IPS-18a (cell line): ENCODE data around the gene HIBADH.
"Not testable (repeated sequence)": the region's sequence is repeated elsewhere in the genome, so short reads cannot be mapped to it uniquely, and the experiment has no call there.

ENCODE experiments used
- H3K27ac ChIP-seq: one replicate; pipeline ENCODE4 v1.5.1; 2013; ENCODE audit warnings: low read length
- H3K27me3 ChIP-seq: one replicate; pipeline ENCODE4 v1.6.1; 2013; ENCODE audit warnings: mild to moderate bottlenecking, low read length; ENCODE audit not compliant: control insufficient read depth, insufficient read depth
- H3K36me3 ChIP-seq: one replicate; pipeline ENCODE4 v1.6.1; 2013; ENCODE audit warnings: low read depth, low read length; ENCODE audit not compliant: control insufficient read depth
- H3K4me1 ChIP-seq: one replicate; pipeline ENCODE4 v1.6.1; 2013; ENCODE audit warnings: low read depth, low read length; ENCODE audit not compliant: control insufficient read depth
- H3K4me3 ChIP-seq: one replicate; pipeline ENCODE4 v1.5.1; 2013; ENCODE audit warnings: low read length
- H3K9ac ChIP-seq: one replicate; pipeline ENCODE4 v1.6.1; 2013; ENCODE audit warnings: mild to moderate bottlenecking, low read length, moderate library complexity
- H3K9me3 ChIP-seq: one replicate; pipeline ENCODE4 v1.6.1; 2013; ENCODE audit warnings: low read depth, low read length; ENCODE audit not compliant: control insufficient read depth

HIBADH gene

DNA sequence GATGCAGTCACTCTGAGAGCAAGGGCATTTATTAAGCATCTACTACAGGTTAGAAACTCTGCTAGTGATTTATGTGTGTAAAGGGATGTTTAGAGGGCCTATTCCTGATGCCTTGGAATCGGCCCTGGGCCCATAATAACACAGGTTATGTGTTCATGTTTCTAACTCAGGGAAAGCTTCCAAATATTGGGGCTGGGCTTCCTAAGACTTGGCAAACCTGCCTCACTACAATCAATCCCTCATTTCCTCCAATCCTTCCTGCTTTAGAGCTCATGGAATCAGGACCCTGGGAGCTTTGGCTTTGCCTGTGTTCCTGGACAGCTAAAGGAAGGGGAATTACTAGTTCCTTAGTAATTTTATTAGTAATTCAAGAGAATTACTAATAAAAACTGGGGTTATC, 148.8 kb downstream of the HIBADH start:
- Histone ChIP-seq H3K4me3 (no peak overlapping the region), H3K9me3 (no peaks in the 10 kb centered on the region), H3K27me3 (peaks cover 20% of the 10 kb centered on the region), H3K9ac (no peak overlapping the region), H3K36me3 (no peaks in the 10 kb centered on the region), H3K4me1 (peaks cover 11% of the 10 kb centered on the region), H3K27ac (no peak overlapping the region)

GRCh38 chr7:27511370-27511769, 151.3 kb downstream of the HIBADH start:
- not testable (repeated sequence) for H3K4me3 ChIP-seq, H3K27me3 ChIP-seq, H3K9ac ChIP-seq, H3K9me3 ChIP-seq, H3K4me1 ChIP-seq, H3K36me3 ChIP-seq, H3K27ac ChIP-seq

DNA sequence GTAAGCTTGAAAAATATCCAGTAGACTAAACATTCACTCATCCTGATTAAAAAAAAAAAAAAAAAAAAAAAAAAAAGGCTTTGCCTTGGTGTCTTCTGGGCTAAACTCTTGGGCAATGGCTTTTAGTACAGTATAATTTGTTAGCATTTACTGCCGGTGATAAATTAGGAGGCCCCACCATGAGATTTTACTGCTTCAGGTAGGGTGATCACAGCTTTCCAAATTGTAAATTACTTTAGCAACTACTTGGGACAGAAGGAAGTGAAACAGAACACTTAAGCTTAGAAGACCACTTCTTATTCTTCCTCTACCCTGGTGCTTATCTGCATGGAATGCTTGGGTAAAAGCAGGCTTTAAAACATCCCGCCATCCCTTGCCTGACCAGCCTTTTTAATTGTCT, 152.1 kb downstream of the HIBADH start:
- Histone ChIP-seq H3K27ac (no peak overlapping the region), H3K9ac (no peak overlapping the region), H3K36me3 (no peaks in the 10 kb centered on the region), H3K4me1 (no peaks in the 10 kb centered on the region), H3K9me3 (no peaks in the 10 kb centered on the region), H3K4me3 (no peak overlapping the region), H3K27me3 (no peaks in the 10 kb centered on the region)

DNA sequence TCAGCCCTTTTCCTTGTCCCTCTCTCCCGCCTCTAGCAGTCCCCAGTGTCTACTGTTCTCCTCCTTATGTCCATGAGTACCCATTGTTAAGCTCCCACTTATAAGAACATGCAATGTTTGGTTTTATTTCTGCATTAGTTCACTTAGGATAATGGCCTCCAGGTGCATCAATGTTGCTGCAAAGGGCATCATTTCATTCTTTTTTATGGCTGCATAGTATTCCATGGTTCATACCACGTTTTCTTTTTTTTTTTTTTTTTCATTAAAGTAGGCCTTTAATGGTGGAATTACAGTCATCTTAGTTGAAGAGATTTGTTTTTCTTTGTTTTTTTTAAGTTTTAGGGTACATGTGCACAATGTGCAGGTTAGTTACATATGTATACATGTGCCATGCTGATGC, 160.8 kb downstream of the HIBADH start:
- not testable (repeated sequence) for H3K27ac ChIP-seq, H3K36me3 ChIP-seq, H3K27me3 ChIP-seq, H3K9ac ChIP-seq, H3K4me1 ChIP-seq, H3K4me3 ChIP-seq, H3K9me3 ChIP-seq

GRCh38 chr7:27501001-27501400, 161.7 kb downstream of the HIBADH start:
- Histone ChIP-seq H3K4me1 (no peaks in the 10 kb centered on the region), H3K4me3 (no peak overlapping the region), H3K27ac (no peak overlapping the region), H3K9ac (no peak overlapping the region), H3K36me3 (no peaks in the 10 kb centered on the region), H3K9me3 (no peaks in the 10 kb centered on the region), H3K27me3 (no peaks in the 10 kb centered on the region)

DNA sequence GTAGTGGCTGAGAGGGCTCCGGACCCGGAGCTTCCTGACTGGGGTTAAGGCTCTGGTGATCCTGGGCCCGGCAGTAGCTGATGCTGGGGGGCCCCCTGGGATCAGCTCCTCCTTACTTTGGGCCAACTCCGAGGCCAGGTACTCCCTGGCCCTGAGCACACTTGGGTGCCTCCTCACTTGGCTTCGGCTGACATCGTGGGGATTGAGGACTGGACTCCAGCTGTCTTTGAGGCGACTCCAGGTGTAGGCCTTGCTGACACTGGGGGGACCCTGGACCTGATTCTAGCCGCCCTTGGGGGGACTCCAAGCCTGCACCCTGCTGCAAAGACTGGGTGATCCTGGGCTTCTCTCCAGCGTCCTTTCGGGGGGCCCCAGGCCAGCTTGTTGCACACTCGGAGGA, 170.5 kb downstream of the HIBADH start:
- H3K4me1 ChIP-seq = no peaks in the 10 kb centered on the region
- no peak overlapping the region for H3K9ac ChIP-seq

DNA sequence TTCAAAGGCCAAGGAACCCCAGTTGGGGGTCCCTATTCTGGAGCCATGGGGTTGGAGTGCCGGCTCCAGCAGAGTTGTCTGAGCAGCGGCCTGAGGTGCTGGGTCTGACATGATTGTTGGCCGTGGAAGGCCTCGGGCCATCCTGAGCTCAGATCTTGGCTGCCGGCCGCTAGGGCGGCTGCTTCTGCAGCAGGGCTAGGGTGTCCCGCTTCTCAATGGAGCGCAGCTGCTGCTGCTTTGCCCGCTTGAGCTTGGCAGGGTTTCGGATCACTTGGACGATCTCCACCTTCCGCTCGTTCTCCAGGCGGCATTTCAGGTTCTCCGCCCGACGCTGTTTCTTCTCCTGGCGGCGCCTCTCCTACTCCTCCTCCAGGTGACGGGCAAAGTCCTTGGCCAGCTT, 171.1 kb downstream of the HIBADH start:
- Histone ChIP-seq H3K9ac (no peak overlapping the region), H3K27ac (no peak overlapping the region), H3K9me3 (no peaks in the 10 kb centered on the region), H3K4me1 (no peaks in the 10 kb centered on the region), H3K27me3 (no peaks in the 10 kb centered on the region), H3K36me3 (no peaks in the 10 kb centered on the region), H3K4me3 (no peak overlapping the region)

More for the DNA sequence above, 170.5 kb downstream of the HIBADH start:
- H3K36me3 ChIP-seq = no peaks in the 10 kb centered on the region
- no peak overlapping the region for H3K4me3 ChIP-seq
- H3K27ac ChIP-seq = no peak overlapping the region
- H3K9me3 ChIP-seq = no peaks in the 10 kb centered on the region
- H3K27me3 ChIP-seq = no peaks in the 10 kb centered on the region

DNA sequence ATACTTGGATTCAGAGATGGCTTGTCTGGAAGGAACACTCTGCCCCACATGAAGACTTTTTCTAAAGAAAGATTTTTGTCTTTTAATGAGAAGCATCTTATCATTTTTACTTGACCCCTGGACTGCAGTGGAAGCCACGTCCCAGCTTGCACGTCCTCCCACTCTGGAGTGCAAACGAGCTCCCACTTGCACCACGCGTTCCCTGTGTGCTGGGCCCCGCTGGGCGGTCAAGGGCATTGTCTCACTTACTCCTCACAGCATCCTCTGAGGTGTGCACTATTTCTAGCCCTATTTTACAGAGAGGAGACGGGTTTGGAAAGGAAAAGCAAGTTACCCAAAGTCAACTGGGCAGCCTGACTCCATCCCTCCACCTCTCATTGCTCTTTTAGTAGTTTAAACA, 175.2 kb downstream of the HIBADH start:
- H3K4me1 ChIP-seq = no peaks in the 10 kb centered on the region
- H3K9ac ChIP-seq = no peak overlapping the region
- no peaks in the 10 kb centered on the region for H3K9me3 ChIP-seq
- no peak overlapping the region for H3K27ac ChIP-seq
- H3K27me3 ChIP-seq = no peaks in the 10 kb centered on the region
- H3K4me3 ChIP-seq = no peak overlapping the region
- H3K36me3 ChIP-seq = no peaks in the 10 kb centered on the region

DNA sequence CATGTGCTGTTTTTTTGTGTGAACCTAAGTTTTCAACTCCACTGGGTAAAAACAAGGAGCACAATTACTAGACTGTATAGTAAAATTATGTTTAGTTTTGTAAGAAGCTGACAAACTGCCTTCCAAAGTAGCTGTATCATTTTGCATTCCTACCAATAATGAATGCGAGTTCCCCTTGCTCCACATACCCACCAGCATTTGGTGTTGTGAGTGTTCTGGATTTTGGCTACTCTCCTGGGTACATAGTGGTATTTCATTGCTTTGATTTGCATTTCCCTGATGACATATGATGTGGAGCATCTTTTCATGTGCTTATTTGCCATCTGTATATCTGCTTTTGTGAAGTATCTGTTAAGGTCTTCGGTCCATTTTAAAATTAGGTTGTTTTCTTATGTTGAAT, 178.2 kb downstream of the HIBADH start:
- no peaks in the 10 kb centered on the region for H3K27me3 ChIP-seq
- H3K27ac ChIP-seq = no peak overlapping the region
- no peaks in the 10 kb centered on the region for H3K9me3 ChIP-seq
- H3K4me3 ChIP-seq = no peak overlapping the region
- H3K4me1 ChIP-seq = no peaks in the 10 kb centered on the region
- no peaks in the 10 kb centered on the region for H3K36me3 ChIP-seq
- H3K9ac ChIP-seq = no peak overlapping the region

DNA sequence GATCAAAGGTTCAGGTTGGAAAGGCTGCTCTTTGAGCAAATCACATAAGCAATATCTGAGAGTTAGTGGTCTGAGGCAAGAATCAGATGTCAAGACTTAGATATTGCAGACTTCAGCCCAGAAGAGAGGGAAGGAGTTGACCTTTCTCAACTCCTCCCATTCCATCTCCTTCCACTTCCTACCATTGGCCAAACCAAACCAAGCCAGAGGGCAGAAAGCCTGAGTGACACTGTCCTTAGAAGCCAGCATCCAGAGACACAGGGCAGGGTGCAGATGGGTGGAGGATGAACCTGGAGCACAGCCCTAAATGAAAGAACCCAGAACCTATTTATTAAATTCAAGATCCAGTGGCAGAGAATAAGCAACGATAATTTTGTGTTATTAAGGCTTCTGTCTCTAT, 180.5 kb downstream of the HIBADH start:
- no peak overlapping the region for H3K27ac ChIP-seq
- H3K4me3 ChIP-seq = no peak overlapping the region
- H3K9ac ChIP-seq = no peak overlapping the region
- no peaks in the 10 kb centered on the region for H3K4me1 ChIP-seq
- no peaks in the 10 kb centered on the region for H3K9me3 ChIP-seq
- H3K36me3 ChIP-seq = no peaks in the 10 kb centered on the region
- H3K27me3 ChIP-seq = no peaks in the 10 kb centered on the region

GRCh38 chr7:27478556-27478955, 184.1 kb downstream of the HIBADH start:
- H3K4me3 ChIP-seq = no peak overlapping the region
- no peak overlapping the region for H3K9ac ChIP-seq
- no peaks in the 10 kb centered on the region for H3K4me1 ChIP-seq
- no peak overlapping the region for H3K27ac ChIP-seq
- H3K9me3 ChIP-seq = no peaks in the 10 kb centered on the region
- no peaks in the 10 kb centered on the region for H3K36me3 ChIP-seq
- no peaks in the 10 kb centered on the region for H3K27me3 ChIP-seq

DNA sequence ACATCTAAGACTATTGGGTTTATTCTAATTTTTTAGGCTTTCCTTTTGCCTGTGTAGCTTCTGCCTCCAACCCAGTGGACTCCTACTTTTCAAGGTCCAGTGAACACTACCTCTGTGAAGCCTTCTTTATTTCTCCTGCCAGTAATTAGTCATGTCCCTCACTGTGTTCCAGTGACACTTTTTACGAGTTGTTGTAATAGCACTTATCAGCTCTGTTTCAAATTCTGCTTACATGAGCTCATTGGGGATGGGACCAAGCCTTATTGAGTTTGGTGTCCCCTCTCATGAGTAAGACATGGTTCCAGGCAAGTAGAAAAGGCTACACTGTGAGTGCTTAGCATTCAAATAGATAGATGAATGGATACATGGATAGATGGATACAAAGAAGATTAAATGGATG, 184.6 kb downstream of the HIBADH start:
- Histone ChIP-seq H3K36me3 (no peaks in the 10 kb centered on the region), H3K9ac (no peak overlapping the region), H3K4me1 (no peaks in the 10 kb centered on the region), H3K9me3 (no peaks in the 10 kb centered on the region), H3K4me3 (no peak overlapping the region), H3K27me3 (no peaks in the 10 kb centered on the region), H3K27ac (no peak overlapping the region)

- Histone ChIP-seq H3K4me1 (no peaks in the 10 kb centered on the region), H3K9me3 (no peaks in the 10 kb centered on the region), H3K27ac (no peak overlapping the region), H3K4me3 (no peak overlapping the region), H3K36me3 (no peaks in the 10 kb centered on the region), H3K27me3 (no peaks in the 10 kb centered on the region), H3K9ac (no peak overlapping the region)
Observed at GRCh38 chr7:27476493-27476892, 186.2 kb downstream of the HIBADH start.
